ENCODE results near the gene RAP1GAP.

The RAP1GAP gene

GRCh38 chr1:21634806-21635535, 34.2 kb downstream of the RAP1GAP start:
- Histone ChIP-seq H3K36me3 (ENCODE audit: insufficient read depth, low read length) (no peaks in the 10 kb centered on the region), H3K27ac (ENCODE audit: low read depth, low read length, poor library complexity, severe bottlenecking) (no peak overlapping the region), H3K9me3 (ENCODE audit: low read length) (no peaks in the 10 kb centered on the region)

GRCh38 chr1:21633992-21634805, 35.0 kb downstream of the RAP1GAP start:
- Histone ChIP-seq H3K79me2 (ENCODE audit: insufficient read depth, low read length) (no peaks in the 10 kb centered on the region), H4K20me1 (ENCODE audit: insufficient read depth, low read length) (no peaks in the 10 kb centered on the region), H3K27me3 (ENCODE audit: insufficient read depth, low read length) (peaks cover 15% of the 10 kb centered on the region; the same call in 1 of the 2 replicates), H3F3A (ENCODE audit: insufficient read depth, low read length) (no peaks in the 10 kb centered on the region), H3K9me2 (ENCODE audit: low read depth, low read length) (no peaks in the 10 kb centered on the region), H3K36me3 (ENCODE audit: insufficient read depth, low read length) (no peaks in the 10 kb centered on the region), H3K4me2 (ENCODE audit: low read length) (no peak overlapping the region), H3K9me3 (ENCODE audit: low read length) (no peaks in the 10 kb centered on the region), H3K27ac (ENCODE audit: low read depth, low read length, poor library complexity, severe bottlenecking) (no peak overlapping the region), H2AFZ (ENCODE audit: low read length) (no peak overlapping the region), H3K9ac (ENCODE audit: low read length) (no peak overlapping the region), H3K4me3 (ENCODE audit: low read depth, low read length, poor library complexity, severe bottlenecking) (no peak overlapping the region), H3K4me1 (ENCODE audit: insufficient read depth, low read length, severe bottlenecking) (no peaks in the 10 kb centered on the region)
- no peak for TF ChIP-seq CTCF (IDR thresholded peaks at IDR 0.05; ENCODE audit: low read length)
- TF ChIP-seq EZH2 (IDR thresholded peaks at IDR 0.05; ENCODE audit: borderline replicate concordance, low read length) = no peak

More at GRCh38 chr1:21634806-21635535, 34.2 kb downstream of the RAP1GAP start:
- H3K79me2 ChIP-seq (ENCODE audit: insufficient read depth, low read length) = no peaks in the 10 kb centered on the region
- no peaks in the 10 kb centered on the region for H4K20me1 ChIP-seq (ENCODE audit: insufficient read depth, low read length)
- no peaks in the 10 kb centered on the region for H3F3A ChIP-seq (ENCODE audit: insufficient read depth, low read length)
- peaks cover 15% of the 10 kb centered on the region; the same call in 1 of the 2 replicates for H3K27me3 ChIP-seq (ENCODE audit: insufficient read depth, low read length)
- no peaks in the 10 kb centered on the region for H3K4me1 ChIP-seq (ENCODE audit: insufficient read depth, low read length, severe bottlenecking)
- H3K9ac ChIP-seq (ENCODE audit: low read length) = no peak overlapping the region
- H2AFZ ChIP-seq (ENCODE audit: low read length) = no peak overlapping the region
- H3K4me2 ChIP-seq (ENCODE audit: low read length) = no peak overlapping the region
- no peaks in the 10 kb centered on the region for H3K9me2 ChIP-seq (ENCODE audit: low read depth, low read length)
- TF ChIP-seq EZH2 (IDR thresholded peaks at IDR 0.05; ENCODE audit: borderline replicate concordance, low read length) (no peak), CTCF (IDR thresholded peaks at IDR 0.05; ENCODE audit: low read length) (no peak)
- no peak overlapping the region for H3K4me3 ChIP-seq (ENCODE audit: low read depth, low read length, poor library complexity, severe bottlenecking)

- Histone ChIP-seq H3K9ac (ENCODE audit: low read length) (no peak overlapping the region), H3K4me3 (ENCODE audit: low read depth, low read length, poor library complexity, severe bottlenecking) (no peak overlapping the region), H3K79me2 (ENCODE audit: insufficient read depth, low read length) (no peaks in the 10 kb centered on the region), H3K4me1 (ENCODE audit: insufficient read depth, low read length, severe bottlenecking) (no peaks in the 10 kb centered on the region), H2AFZ (ENCODE audit: low read length) (no peak overlapping the region), H3K27ac (ENCODE audit: low read depth, low read length, poor library complexity, severe bottlenecking) (no peak overlapping the region), H3K4me2 (ENCODE audit: low read length) (no peak overlapping the region), H3K9me3 (ENCODE audit: low read length) (no peaks in the 10 kb centered on the region), H4K20me1 (ENCODE audit: insufficient read depth, low read length) (no peaks in the 10 kb centered on the region), H3K27me3 (ENCODE audit: insufficient read depth, low read length) (peaks cover 15% of the 10 kb centered on the region; the same call in 1 of the 2 replicates), H3K9me2 (ENCODE audit: low read depth, low read length) (no peaks in the 10 kb centered on the region), H3F3A (ENCODE audit: insufficient read depth, low read length) (no peaks in the 10 kb centered on the region), H3K36me3 (ENCODE audit: insufficient read depth, low read length) (no peaks in the 10 kb centered on the region)
- TF ChIP-seq CTCF (IDR thresholded peaks at IDR 0.05; ENCODE audit: low read length) (no peak), EZH2 (IDR thresholded peaks at IDR 0.05; ENCODE audit: borderline replicate concordance, low read length) (no peak)
Observed at GRCh38 chr1:21633141-21633755, 35.9 kb downstream of the RAP1GAP start.
